ENCODE measurements around the gene NRF1.

NRF1 gene

GRCh38 chr7:129719980-129720732 is 108.6 kb downstream of the NRF1 start:
- no peak overlapping the region for H2AFZ ChIP-seq (ENCODE audit: low read depth, low read length)
- no peaks in the 10 kb centered on the region for H3K4me1 ChIP-seq (ENCODE audit: insufficient read depth, low read length)
- no peaks in the 10 kb centered on the region for H3K9me3 ChIP-seq (ENCODE audit: low read length)
- no peaks in the 10 kb centered on the region for H3K27me3 ChIP-seq (ENCODE audit: insufficient read depth, low read length)
- no peak overlapping the region for H3K4me3 ChIP-seq (ENCODE audit: low read length)
- peaks cover 57% of the 10 kb centered on the region for H3K36me3 ChIP-seq (ENCODE audit: insufficient read depth, low read length)

GRCh38 chr7:129721068-129721467 is 109.5 kb downstream of the NRF1 start:
- Histone ChIP-seq H2AFZ (ENCODE audit: low read depth, low read length) (no peak overlapping the region), H3K27me3 (ENCODE audit: insufficient read depth, low read length) (no peaks in the 10 kb centered on the region), H3K9me3 (ENCODE audit: low read length) (no peaks in the 10 kb centered on the region), H3K4me1 (ENCODE audit: insufficient read depth, low read length) (no peaks in the 10 kb centered on the region), H3K4me3 (ENCODE audit: low read length) (no peak overlapping the region), H3K36me3 (ENCODE audit: insufficient read depth, low read length) (peaks cover 59% of the 10 kb centered on the region)

- no peak overlapping the region for H3K4me3 ChIP-seq (ENCODE audit: low read length)
- no peaks in the 10 kb centered on the region for H3K27me3 ChIP-seq (ENCODE audit: insufficient read depth, low read length)
- no peak overlapping the region for H2AFZ ChIP-seq (ENCODE audit: low read depth, low read length)
- H3K4me1 ChIP-seq (ENCODE audit: insufficient read depth, low read length) = no peaks in the 10 kb centered on the region
- peaks cover 61% of the 10 kb centered on the region for H3K36me3 ChIP-seq (ENCODE audit: insufficient read depth, low read length)
- H3K9me3 ChIP-seq (ENCODE audit: low read length) = no peaks in the 10 kb centered on the region
These were observed 112.2 kb downstream of the NRF1 start for GRCh38 chr7:129723679-129724078.

GRCh38 chr7:129724796-129725195 is 113.3 kb downstream of the NRF1 start:
- Histone ChIP-seq H3K4me3 (ENCODE audit: low read length) (no peak overlapping the region), H2AFZ (ENCODE audit: low read depth, low read length) (no peak overlapping the region), H3K9me3 (ENCODE audit: low read length) (no peaks in the 10 kb centered on the region), H3K4me1 (ENCODE audit: insufficient read depth, low read length) (no peaks in the 10 kb centered on the region), H3K36me3 (ENCODE audit: insufficient read depth, low read length) (peaks cover 65% of the 10 kb centered on the region), H3K27me3 (ENCODE audit: insufficient read depth, low read length) (no peaks in the 10 kb centered on the region)

GRCh38 chr7:129728875-129729467 is 117.5 kb downstream of the NRF1 start:
- H3K4me3 ChIP-seq (ENCODE audit: low read length) = no peak overlapping the region
- H3K4me1 ChIP-seq (ENCODE audit: insufficient read depth, low read length) = no peaks in the 10 kb centered on the region
- no peaks in the 10 kb centered on the region for H3K27me3 ChIP-seq (ENCODE audit: insufficient read depth, low read length)
- no peak overlapping the region for H2AFZ ChIP-seq (ENCODE audit: low read depth, low read length)
- no peaks in the 10 kb centered on the region for H3K9me3 ChIP-seq (ENCODE audit: low read length)
- peaks cover 64% of the 10 kb centered on the region for H3K36me3 ChIP-seq (ENCODE audit: insufficient read depth, low read length)

- Histone ChIP-seq H2AFZ (ENCODE audit: low read depth, low read length) (no peak overlapping the region), H3K4me1 (ENCODE audit: insufficient read depth, low read length) (no peaks in the 10 kb centered on the region), H3K36me3 (ENCODE audit: insufficient read depth, low read length) (peaks cover 64% of the 10 kb centered on the region), H3K9me3 (ENCODE audit: low read length) (no peaks in the 10 kb centered on the region), H3K4me3 (ENCODE audit: low read length) (no peak overlapping the region), H3K27me3 (ENCODE audit: insufficient read depth, low read length) (no peaks in the 10 kb centered on the region)
These were observed 118.0 kb downstream of the NRF1 start for GRCh38 chr7:129729511-129729910.

GRCh38 chr7:129730159-129730558 is 118.6 kb downstream of the NRF1 start:
- Histone ChIP-seq H2AFZ (ENCODE audit: low read depth, low read length) (no peak overlapping the region), H3K9me3 (ENCODE audit: low read length) (no peaks in the 10 kb centered on the region), H3K36me3 (ENCODE audit: insufficient read depth, low read length) (peaks cover 62% of the 10 kb centered on the region), H3K27me3 (ENCODE audit: insufficient read depth, low read length) (no peaks in the 10 kb centered on the region), H3K4me1 (ENCODE audit: insufficient read depth, low read length) (no peaks in the 10 kb centered on the region), H3K4me3 (ENCODE audit: low read length) (no peak overlapping the region)

- Histone ChIP-seq H3K36me3 (ENCODE audit: insufficient read depth, low read length) (peaks cover 45% of the 10 kb centered on the region), H3K4me3 (ENCODE audit: low read length) (no peak overlapping the region), H2AFZ (ENCODE audit: low read depth, low read length) (no peak overlapping the region), H3K27me3 (ENCODE audit: insufficient read depth, low read length) (no peaks in the 10 kb centered on the region), H3K4me1 (ENCODE audit: insufficient read depth, low read length) (no peaks in the 10 kb centered on the region), H3K9me3 (ENCODE audit: low read length) (no peaks in the 10 kb centered on the region)
These were observed 122.9 kb downstream of the NRF1 start for GRCh38 chr7:129734400-129734799.

GRCh38 chr7:129739427-129739826 is 127.9 kb downstream of the NRF1 start:
- H3K4me3 ChIP-seq (ENCODE audit: low read length) = no peak overlapping the region
- H3K9me3 ChIP-seq (ENCODE audit: low read length) = no peaks in the 10 kb centered on the region
- no peak overlapping the region for H2AFZ ChIP-seq (ENCODE audit: low read depth, low read length)
- peaks cover 29% of the 10 kb centered on the region for H3K36me3 ChIP-seq (ENCODE audit: insufficient read depth, low read length)
- peaks cover 7% of the 10 kb centered on the region for H3K4me1 ChIP-seq (ENCODE audit: insufficient read depth, low read length)
- no peaks in the 10 kb centered on the region for H3K27me3 ChIP-seq (ENCODE audit: insufficient read depth, low read length)

GRCh38 chr7:129740574-129741410 is 129.3 kb downstream of the NRF1 start:
- peaks cover 26% of the 10 kb centered on the region for H3K36me3 ChIP-seq (ENCODE audit: insufficient read depth, low read length)

GRCh38 chr7:129741743-129742213 is 130.3 kb downstream of the NRF1 start:
- peaks cover 28% of the 10 kb centered on the region for H3K36me3 ChIP-seq (ENCODE audit: insufficient read depth, low read length)
- peaks cover 7% of the 10 kb centered on the region for H3K4me1 ChIP-seq (ENCODE audit: insufficient read depth, low read length)
- no peaks in the 10 kb centered on the region for H3K27me3 ChIP-seq (ENCODE audit: insufficient read depth, low read length)

More at GRCh38 chr7:129740574-129741410, 129.3 kb downstream of the NRF1 start:
- H3K4me3 ChIP-seq (ENCODE audit: low read length) = no peak overlapping the region
- no peak overlapping the region for H2AFZ ChIP-seq (ENCODE audit: low read depth, low read length)
- no peaks in the 10 kb centered on the region for H3K27me3 ChIP-seq (ENCODE audit: insufficient read depth, low read length)
- H3K9me3 ChIP-seq (ENCODE audit: low read length) = no peaks in the 10 kb centered on the region
- peaks cover 7% of the 10 kb centered on the region for H3K4me1 ChIP-seq (ENCODE audit: insufficient read depth, low read length)

GRCh38 chr7:129742256-129742655 is 130.7 kb downstream of the NRF1 start:
- peaks cover 28% of the 10 kb centered on the region for H3K36me3 ChIP-seq (ENCODE audit: insufficient read depth, low read length)
- H3K27me3 ChIP-seq (ENCODE audit: insufficient read depth, low read length) = no peaks in the 10 kb centered on the region
- no peaks in the 10 kb centered on the region for H3K9me3 ChIP-seq (ENCODE audit: low read length)
- H2AFZ ChIP-seq (ENCODE audit: low read depth, low read length) = no peak overlapping the region
- H3K4me1 ChIP-seq (ENCODE audit: insufficient read depth, low read length) = peaks cover 7% of the 10 kb centered on the region
- H3K4me3 ChIP-seq (ENCODE audit: low read length) = no peak overlapping the region

More at GRCh38 chr7:129741743-129742213, 130.3 kb downstream of the NRF1 start:
- H3K9me3 ChIP-seq (ENCODE audit: low read length) = no peaks in the 10 kb centered on the region
- no peak overlapping the region for H3K4me3 ChIP-seq (ENCODE audit: low read length)
- H2AFZ ChIP-seq (ENCODE audit: low read depth, low read length) = no peak overlapping the region

All from neuron (in vitro differentiated cells).